HG02763 (cell line): Measurements from ENCODE around the gene CCDC38.
"Not testable (repeated sequence)": the region's sequence is repeated elsewhere in the genome, so short reads cannot be mapped to it uniquely, and the experiment has no call there.

Source experiments
- ATAC-seq: cut with Tn5 transposase; IDR thresholded peaks from one replicate; pipeline ENCODE4 v1.9.1; 2021; ENCODE audit warnings: mild to moderate bottlenecking, moderate library complexity; ENCODE audit not compliant: unreplicated experiment

Gene CCDC38

GRCh38 chr12:95887311-95887710, 55.1 kb downstream of the CCDC38 start:
- no peak for ATAC-seq

- ATAC-seq = no peak
These were observed 57.4 kb downstream of the CCDC38 start for GRCh38 chr12:95884998-95885397.

- no peak for ATAC-seq
These were observed 59.5 kb downstream of the CCDC38 start for GRCh38 chr12:95882873-95883272.

- no peak for ATAC-seq
These were observed 60.3 kb downstream of the CCDC38 start for GRCh38 chr12:95882080-95882479.

- no peak for ATAC-seq
These were observed 61.0 kb downstream of the CCDC38 start for GRCh38 chr12:95881331-95881955.

- ATAC-seq = no peak
These were observed 61.5 kb downstream of the CCDC38 start for GRCh38 chr12:95880895-95881294.

GRCh38 chr12:95877622-95878021, 64.8 kb downstream of the CCDC38 start:
- no peak for ATAC-seq

- ATAC-seq = no peak
These were observed 68.0 kb downstream of the CCDC38 start for GRCh38 chr12:95874452-95874851.

GRCh38 chr12:95870897-95871296, 71.5 kb downstream of the CCDC38 start:
- ATAC-seq = no peak

GRCh38 chr12:95863337-95863736, 79.1 kb downstream of the CCDC38 start:
- ATAC-seq = no peak

- no peak for ATAC-seq
These were observed 80.4 kb downstream of the CCDC38 start for GRCh38 chr12:95862038-95862437.

- ATAC-seq = no peak
These were observed 82.2 kb downstream of the CCDC38 start for GRCh38 chr12:95859947-95860850.

- ATAC-seq = peak; percentile 7
These were observed 83.0 kb downstream of the CCDC38 start for GRCh38 chr12:95859344-95859816.

- peak; percentile 99 for ATAC-seq
These were observed 83.7 kb downstream of the CCDC38 start, which contains the start of gene SNRPF for GRCh38 chr12:95858451-95859343. Gene SNRPF (plus strand): TSS chr12:95858952. CDS start chr12:95859074, 122 bp downstream.

- ATAC-seq = no peak
These were observed 84.6 kb downstream of the CCDC38 start for GRCh38 chr12:95857799-95858198.

- no peak for ATAC-seq
These were observed 85.3 kb downstream of the CCDC38 start for GRCh38 chr12:95857156-95857555.

- ATAC-seq = no peak
These were observed 90.3 kb downstream of the CCDC38 start for GRCh38 chr12:95852133-95852532.

GRCh38 chr12:95851606-95852005, 90.8 kb downstream of the CCDC38 start:
- ATAC-seq = no peak

GRCh38 chr12:95848575-95849388, 93.6 kb downstream of the CCDC38 start:
- no peak for ATAC-seq

- not testable (repeated sequence) for ATAC-seq
These were observed 100.0 kb downstream of the CCDC38 start for GRCh38 chr12:95842426-95842825.
